ENCODE results near the gene AACS. TPM values are rescaled to one million over a fixed set of nuclear protein-coding genes. Genes with fewer than 3 reads are reported as not detected.

The AACS gene
- total and polyA plus RNA-seq, 2 of the 8 experiments (the other 6 are each of a cell fraction or from before 2014, with no cell fraction given): 51.9 to 52.4 TPM

- 0 out of 2 replicates have a peak, but pooled peaks cover 2% of the 10 kb centered on the region for H3K79me1 ChIP-seq (ENCODE audit: low read depth, low read length)
- no peak overlapping the region for H4K5ac ChIP-seq (ENCODE audit: insufficient read length, low read depth, low read length)
- H3K4me1 ChIP-seq (replicated peaks in 1 of 4; ENCODE audit: control insufficient read depth in 3 of 4, insufficient read depth in 4 of 4, low read length in 3 of 4): no peaks in the 10 kb centered on the region
- no peak overlapping the region for H3K9ac ChIP-seq (replicated peaks in 1 of 4; ENCODE audit: extremely low read depth in 1 of 4, low read depth in 3 of 4, low read length in 3 of 4)
- H4K91ac ChIP-seq (replicated peaks; ENCODE audit: insufficient read length, low read length): no peak overlapping the region
- H3K4me3 ChIP-seq (ENCODE audit: extremely low read depth in 1 of 4, insufficient read depth in 2 of 4, low read depth in 3 of 4, low read length in 4 of 4): no peak overlapping the region
- ChIA-PET POLR2A (ENCODE audit: partially characterized antibody) (interaction anchor here (1.3 kb wide), 1 partner anchor 50 kb away, joined by 3 read pairs; no protein-coding TSS in a partner anchor), CTCF (ENCODE audit: partially characterized antibody) (interaction anchor here (0.5 to 0.6 kb wide), 2 partner anchors 15 to 44 kb away, joined by 3 read pairs; no protein-coding TSS in a partner anchor)
- no peak overlapping the region for H2BK120ac ChIP-seq (replicated peaks; ENCODE audit: low read depth, low read length)
- no peak for TF ChIP-seq USF2 (IDR thresholded peaks at IDR 0.05; ENCODE audit: low read length)
- TF ChIP-seq SP4 (IDR thresholded peaks at IDR 0.05; ENCODE audit: low read length): no peak
- no peak overlapping the region for H4K8ac ChIP-seq (ENCODE audit: extremely low read depth, insufficient read depth, low read length)
- H3K56ac ChIP-seq (replicated peaks; ENCODE audit: insufficient read length, low read depth, low read length): no peak overlapping the region
- no peak overlapping the region for H2BK12ac ChIP-seq (ENCODE audit: low read depth, low read length)
- WGBS, 2 experiments (ENCODE audit: extremely low coverage in 1 of 2, insufficient coverage in 1 of 2, insufficient read length in 1 of 2, insufficient replicate concordance in 2 of 2, low coverage in 1 of 2, low lambda C conversion rate in 2 of 2, missing lambda C conversion rate in 1 of 2): 89% methylated on average over 16 of the region's 16 CpGs; no CpG with 5 or more reads in 1 of the 2 experiments
- no peak overlapping the region for H2AFZ ChIP-seq (ENCODE audit: low read length)
- H3K23ac ChIP-seq (ENCODE audit: insufficient read length): no peak overlapping the region
- H3K27ac ChIP-seq (ENCODE audit: low read depth, low read length): no peak overlapping the region
- DNase-seq (ENCODE audit: low read depth in 1 of 2, low spot score in 2 of 2) (no peak), FAIRE-seq (no peak)
- peaks cover 0 to 55% (median 4%) of the 10 kb centered on the region in 4 experiments; a peak in 5 of 8 replicates for H3K36me3 ChIP-seq (ENCODE audit: control insufficient read depth in 2 of 4, insufficient read depth in 4 of 4, low read length in 3 of 4)
- H3K4ac ChIP-seq (replicated peaks; ENCODE audit: insufficient read length, low read depth, low read length): no peak overlapping the region
- no peak overlapping the region for H3K18ac ChIP-seq (ENCODE audit: extremely low read depth, low read length)
- H3K4me2 ChIP-seq (ENCODE audit: insufficient read depth in 1 of 2, low read depth in 2 of 2, low read length in 2 of 2): no peak overlapping the region
- H3K23me2 ChIP-seq (ENCODE audit: low read depth, low read length): no peaks in the 10 kb centered on the region
- no peak overlapping the region for H2AK5ac ChIP-seq (ENCODE audit: low read depth, low read length)
- H2BK20ac ChIP-seq (ENCODE audit: low read length): no peak overlapping the region
- H3K79me2 ChIP-seq (ENCODE audit: control insufficient read depth in 1 of 2, insufficient read depth in 2 of 2, low read length in 2 of 2): no peaks in the 10 kb centered on the region
- peaks cover 0 to 7% of the 10 kb centered on the region in 2 experiments for H4K20me1 ChIP-seq (replicated peaks in 1 of 2; ENCODE audit: control insufficient read depth in 1 of 2, insufficient read depth in 2 of 2, low read length in 2 of 2)
- no peak overlapping the region for H2BK5ac ChIP-seq (ENCODE audit: low read depth, low read length)
- no peak overlapping the region for H3K14ac ChIP-seq (ENCODE audit: insufficient read length)
- no peaks in the 10 kb centered on the region for H3K27me3 ChIP-seq (replicated peaks in 1 of 4; ENCODE audit: control insufficient read depth in 3 of 4, extremely low read depth in 1 of 4, insufficient read depth in 3 of 4, low read length in 3 of 4)
- H2BK15ac ChIP-seq (ENCODE audit: low read length): no peak overlapping the region
- no peaks in the 10 kb centered on the region for H3K9me3 ChIP-seq (ENCODE audit: insufficient read depth in 2 of 2, low read depth in 1 of 2, low read length in 1 of 2)
Measured at GRCh38 chr12:125132698-125133400, 67.6 kb downstream of the AACS start.

Data from H1 (cell line).